Dedifferentiated amniotic fluid mesenchymal stem cell (primary cell): ENCODE measurements around the gene OIP5.
"Not testable (repeated sequence)": the region's sequence is repeated elsewhere in the genome, so short reads cannot be mapped to it uniquely, and the experiment has no call there.

ENCODE experiments used
- DNase-seq: peaks from one replicate; pipeline ENCODE4 v3.0.0-alpha.2; 2016; ENCODE audit errors: extremely low spot score

Gene OIP5

GRCh38 chr15:41260924-41261323 is 71.5 kb downstream of the OIP5 start:
- not testable (repeated sequence) for DNase-seq

- DNase-seq = no peak
Measured at GRCh38 chr15:41259546-41260189, 72.7 kb downstream of the OIP5 start.
